Peyer's patch (tissue), 4 donors: ENCODE measurements around the gene TYSND1.

Experiments used
- CTCF ChIP-seq, 6 experiments: fragments of 450-650 bp in 4 of 6; fragments of 200-600 bp in 2 of 6; sonication (generic) in 1 of 6; IDR thresholded peaks; one replicate each; pipeline ENCODE4 v1.5.1; 2017 to 2019; ENCODE audit warnings: antibody characterized with exemption in 6 of 6, mild to moderate bottlenecking in 3 of 6, moderate library complexity in 1 of 6
- POLR2A ChIP-seq, 2 donors: fragments of 450-650 bp; IDR thresholded peaks; one replicate each; pipeline ENCODE4 v1.5.1; 2017; ENCODE audit warnings: antibody characterized with exemption in 2 of 2, mild to moderate bottlenecking in 2 of 2, moderate library complexity in 2 of 2

- TF ChIP-seq CTCF (IDR thresholded peaks at IDR 0.05): no peak
- TF ChIP-seq POLR2A (IDR thresholded peaks at IDR 0.05): no peak
These were observed 27.3 kb downstream of the TYSND1 start for GRCh38 chr10:70119197-70119596.
